HepG2 (cell line): ENCODE measurements around the gene SLC1A4. TPM values are rescaled to one million over a fixed set of nuclear protein-coding genes. Genes with fewer than 3 reads are reported as not detected.

Experiments used
- BCL6 ChIP-seq: IDR thresholded peaks from 2 replicates; pipeline ENCODE4 v1.6.1; 2016; ENCODE audit warnings: missing genetic modification reagents, missing compliant biosample characterization
- DPF2 ChIP-seq: sonication (generic); formaldehyde crosslinking; IDR thresholded peaks from 2 replicates; pipeline ENCODE4 v1.4.0; 2020; ENCODE audit warnings: mild to moderate bottlenecking, low read depth, missing genetic modification reagents, borderline replicate concordance
- HHEX ChIP-seq: IDR thresholded peaks from 2 replicates; pipeline ENCODE4 v1.6.1; 2016; ENCODE audit warnings: control low read depth
- HOXA3 ChIP-seq: sonication (generic); formaldehyde crosslinking; IDR thresholded peaks from 2 replicates; pipeline ENCODE4 v1.5.0; 2020; ENCODE audit warnings: missing genetic modification reagents
- KLF16 ChIP-seq, 2 experiments: sonication (generic) in 1 of 2; formaldehyde crosslinking in 1 of 2; IDR thresholded peaks; 2 replicates each; pipeline versions ENCODE4 v1.6.1 to v1.8.0; 2016 to 2023; ENCODE audit warnings: missing genetic modification reagents in 2 of 2, missing compliant biosample characterization in 1 of 2
- MXD4 ChIP-seq: IDR thresholded peaks from 2 replicates; pipeline ENCODE4 v1.6.1; 2016; ENCODE audit warnings: mild to moderate bottlenecking, missing biosample characterization, missing genetic modification reagents
- RCOR2 ChIP-seq: IDR thresholded peaks from 2 replicates; pipeline ENCODE4 v1.6.1; 2016; ENCODE audit warnings: missing biosample characterization, missing genetic modification reagents
- RFX1 ChIP-seq: fragments of 450-650 bp; IDR thresholded peaks from 2 replicates; pipeline ENCODE4 v1.6.1; 2017
- SOX6 ChIP-seq, 2 experiments: fragments of 450-650 bp in 1 of 2; sonication (generic) in 1 of 2; formaldehyde crosslinking in 1 of 2; IDR thresholded peaks; 2 replicates each; pipeline versions ENCODE4 v1.4.0 to v1.6.1; 2017 to 2020; ENCODE audit warnings: antibody characterized with exemption in 1 of 2, mild to moderate bottlenecking in 1 of 2, missing genetic modification reagents in 1 of 2
- STAT5B ChIP-seq: sonication (generic); formaldehyde crosslinking; IDR thresholded peaks from 2 replicates; pipeline ENCODE4 v1.4.0; 2020; ENCODE audit warnings: missing genetic modification reagents
- ZNF331 ChIP-seq: sonication (generic); formaldehyde crosslinking; IDR thresholded peaks from 2 replicates; pipeline ENCODE4 v1.4.0; 2020; ENCODE audit warnings: missing genetic modification reagents
- ZNF564 ChIP-seq: sonication (generic); formaldehyde crosslinking; IDR thresholded peaks from 2 replicates; pipeline ENCODE4 v1.8.1; 2023; ENCODE audit warnings: mild to moderate bottlenecking, missing genetic modification reagents
- ZNF761 ChIP-seq: sonication (generic); formaldehyde crosslinking; conservative IDR thresholded peaks from 2 replicates; pipeline ENCODE4 v1.4.0; 2020; ENCODE audit warnings: mild to moderate bottlenecking, missing genetic modification reagents
- polyA plus RNA-seq, 8 experiments: library from polyadenylated mRNA; depleted of rRNA in 3 of 8; stranded (reverse) in 7 of 8; unstranded in 1 of 8; fragments of >200 nt; fragmentation: Illumina TruSeq in 4 of 8; extraction: Trizol in 4 of 8; gene quantifications; 2 replicates each; pipeline versions ENCODE4 v1.2.1 to v1.2.3, GENCODE V29; 2011 to 2016; ENCODE audit warnings: low read depth in 4 of 8, missing spikeins in 1 of 8, mixed read lengths in 1 of 8; ENCODE audit not compliant: insufficient read depth in 1 of 8
- total RNA-seq, 5 experiments: library from RNA; depleted of rRNA; stranded (reverse); fragments of >200 nt; fragmentation: Illumina TruSeq; extraction: Trizol; gene quantifications; 2 replicates each; pipeline ENCODE4 v1.2.3, GENCODE V29; 2016; ENCODE audit warnings: low read depth in 1 of 5
- TF ChIP-seq, protein P1 (sequence below): sonication (generic); formaldehyde crosslinking; IDR thresholded peaks from 2 replicates; pipeline ENCODE4 v1.4.0; 2020; ENCODE audit warnings: missing genetic modification reagents, mild to moderate bottlenecking, borderline replicate concordance
- TF ChIP-seq, protein P2 (sequence below): sonication (generic); formaldehyde crosslinking; IDR thresholded peaks from 2 replicates; pipeline ENCODE4 v1.5.1; 2020; ENCODE audit warnings: missing genetic modification reagents, mild to moderate bottlenecking, borderline replicate concordance
- TF ChIP-seq, protein P3 (sequence below): sonication (generic); formaldehyde crosslinking; IDR thresholded peaks from 2 replicates; pipeline ENCODE4 v1.9.0; 2021; ENCODE audit warnings: missing genetic modification reagents, borderline replicate concordance
- TF ChIP-seq, protein P4 (sequence below): sonication (generic); formaldehyde crosslinking; IDR thresholded peaks from 2 replicates; pipeline ENCODE4 v1.4.0; 2020; ENCODE audit warnings: missing genetic modification reagents
- TF ChIP-seq, protein P5 (sequence below): sonication (generic); formaldehyde crosslinking; IDR thresholded peaks from 2 replicates; pipeline ENCODE4 v1.5.0; 2020; ENCODE audit warnings: missing genetic modification reagents, mild to moderate bottlenecking, borderline replicate concordance

Gene SLC1A4
- total and polyA plus RNA-seq, 2 of the 13 experiments (the other 11 are each of a cell fraction or from before 2014, with no cell fraction given) = 21.0 to 39.6 TPM

DNA sequence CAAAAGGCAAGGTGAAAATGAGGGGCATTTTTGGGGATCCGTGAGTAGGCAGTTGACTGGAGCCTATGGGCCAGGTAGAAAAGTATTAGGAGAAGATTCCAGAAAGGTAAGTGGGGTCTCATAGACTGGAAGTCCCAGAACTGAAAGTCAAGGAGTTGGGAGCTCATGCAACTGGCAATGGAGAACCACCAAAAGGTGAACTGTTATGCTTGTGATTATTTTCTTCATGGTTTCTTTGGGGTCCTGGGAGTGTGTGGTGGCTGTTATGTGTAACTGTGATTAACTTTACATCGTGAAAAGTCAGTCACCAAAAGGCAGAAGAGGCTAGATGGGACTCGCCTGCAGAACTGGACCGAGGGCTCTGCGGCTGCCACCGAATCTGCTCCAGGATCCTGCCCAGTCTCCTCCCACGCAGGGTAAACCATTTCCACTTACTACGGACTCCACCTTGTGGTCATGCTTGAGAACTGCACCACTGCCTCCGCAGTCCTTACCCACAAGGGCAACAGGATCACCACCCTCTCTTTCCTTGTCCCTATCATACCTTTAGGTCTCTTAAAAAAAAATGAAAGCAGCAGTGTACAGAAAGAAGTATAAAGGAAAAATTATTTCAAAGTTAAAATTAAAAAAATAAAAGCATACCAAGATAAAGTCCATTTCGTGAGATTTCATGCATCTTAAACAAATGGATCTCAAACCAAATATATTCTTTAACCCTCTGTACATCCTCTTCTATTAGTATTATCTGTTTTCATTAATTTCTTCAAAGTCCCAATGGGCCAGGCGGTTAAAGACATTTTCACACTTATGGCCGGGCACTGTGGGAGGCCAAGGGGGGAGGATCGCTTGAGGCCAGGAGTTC lies 51.4 kb downstream of the SLC1A4 start (continued):
- peak; percentile 49; the same call in 1 of the 2 replicates for TF ChIP-seq HOXA3 (CRISPR knock-in tag)
- TF ChIP-seq, protein P1, sequence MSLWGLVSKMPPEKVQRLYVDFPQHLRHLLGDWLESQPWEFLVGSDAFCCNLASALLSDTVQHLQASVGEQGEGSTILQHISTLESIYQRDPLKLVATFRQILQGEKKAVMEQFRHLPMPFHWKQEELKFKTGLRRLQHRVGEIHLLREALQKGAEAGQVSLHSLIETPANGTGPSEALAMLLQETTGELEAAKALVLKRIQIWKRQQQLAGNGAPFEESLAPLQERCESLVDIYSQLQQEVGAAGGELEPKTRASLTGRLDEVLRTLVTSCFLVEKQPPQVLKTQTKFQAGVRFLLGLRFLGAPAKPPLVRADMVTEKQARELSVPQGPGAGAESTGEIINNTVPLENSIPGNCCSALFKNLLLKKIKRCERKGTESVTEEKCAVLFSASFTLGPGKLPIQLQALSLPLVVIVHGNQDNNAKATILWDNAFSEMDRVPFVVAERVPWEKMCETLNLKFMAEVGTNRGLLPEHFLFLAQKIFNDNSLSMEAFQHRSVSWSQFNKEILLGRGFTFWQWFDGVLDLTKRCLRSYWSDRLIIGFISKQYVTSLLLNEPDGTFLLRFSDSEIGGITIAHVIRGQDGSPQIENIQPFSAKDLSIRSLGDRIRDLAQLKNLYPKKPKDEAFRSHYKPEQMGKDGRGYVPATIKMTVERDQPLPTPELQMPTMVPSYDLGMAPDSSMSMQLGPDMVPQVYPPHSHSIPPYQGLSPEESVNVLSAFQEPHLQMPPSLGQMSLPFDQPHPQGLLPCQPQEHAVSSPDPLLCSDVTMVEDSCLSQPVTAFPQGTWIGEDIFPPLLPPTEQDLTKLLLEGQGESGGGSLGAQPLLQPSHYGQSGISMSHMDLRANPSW = no peak
- TF ChIP-seq MXD4 (CRISPR knock-in tag) = peak; percentile 52; the same call in 1 of the 2 replicates
- no peak for TF ChIP-seq STAT5B (CRISPR knock-in tag)
- TF ChIP-seq RFX1 = no peak
- no peak for TF ChIP-seq ZNF564 (CRISPR knock-in tag)
- 0 out of 2 replicates have a peak, but pooled peaks have one; percentile 29 for TF ChIP-seq BCL6 (CRISPR knock-in tag)
- TF ChIP-seq, protein P2, sequence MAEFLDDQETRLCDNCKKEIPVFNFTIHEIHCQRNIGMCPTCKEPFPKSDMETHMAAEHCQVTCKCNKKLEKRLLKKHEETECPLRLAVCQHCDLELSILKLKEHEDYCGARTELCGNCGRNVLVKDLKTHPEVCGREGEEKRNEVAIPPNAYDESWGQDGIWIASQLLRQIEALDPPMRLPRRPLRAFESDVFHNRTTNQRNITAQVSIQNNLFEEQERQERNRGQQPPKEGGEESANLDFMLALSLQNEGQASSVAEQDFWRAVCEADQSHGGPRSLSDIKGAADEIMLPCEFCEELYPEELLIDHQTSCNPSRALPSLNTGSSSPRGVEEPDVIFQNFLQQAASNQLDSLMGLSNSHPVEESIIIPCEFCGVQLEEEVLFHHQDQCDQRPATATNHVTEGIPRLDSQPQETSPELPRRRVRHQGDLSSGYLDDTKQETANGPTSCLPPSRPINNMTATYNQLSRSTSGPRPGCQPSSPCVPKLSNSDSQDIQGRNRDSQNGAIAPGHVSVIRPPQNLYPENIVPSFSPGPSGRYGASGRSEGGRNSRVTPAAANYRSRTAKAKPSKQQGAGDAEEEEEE = 0 out of 2 replicates have a peak, but pooled peaks have one; percentile 36
- TF ChIP-seq, protein P3, sequence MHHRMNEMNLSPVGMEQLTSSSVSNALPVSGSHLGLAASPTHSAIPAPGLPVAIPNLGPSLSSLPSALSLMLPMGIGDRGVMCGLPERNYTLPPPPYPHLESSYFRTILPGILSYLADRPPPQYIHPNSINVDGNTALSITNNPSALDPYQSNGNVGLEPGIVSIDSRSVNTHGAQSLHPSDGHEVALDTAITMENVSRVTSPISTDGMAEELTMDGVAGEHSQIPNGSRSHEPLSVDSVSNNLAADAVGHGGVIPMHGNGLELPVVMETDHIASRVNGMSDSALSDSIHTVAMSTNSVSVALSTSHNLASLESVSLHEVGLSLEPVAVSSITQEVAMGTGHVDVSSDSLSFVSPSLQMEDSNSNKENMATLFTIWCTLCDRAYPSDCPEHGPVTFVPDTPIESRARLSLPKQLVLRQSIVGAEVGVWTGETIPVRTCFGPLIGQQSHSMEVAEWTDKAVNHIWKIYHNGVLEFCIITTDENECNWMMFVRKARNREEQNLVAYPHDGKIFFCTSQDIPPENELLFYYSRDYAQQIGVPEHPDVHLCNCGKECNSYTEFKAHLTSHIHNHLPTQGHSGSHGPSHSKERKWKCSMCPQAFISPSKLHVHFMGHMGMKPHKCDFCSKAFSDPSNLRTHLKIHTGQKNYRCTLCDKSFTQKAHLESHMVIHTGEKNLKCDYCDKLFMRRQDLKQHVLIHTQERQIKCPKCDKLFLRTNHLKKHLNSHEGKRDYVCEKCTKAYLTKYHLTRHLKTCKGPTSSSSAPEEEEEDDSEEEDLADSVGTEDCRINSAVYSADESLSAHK (CRISPR knock-in tag) = no peak
- TF ChIP-seq ZNF761 (CRISPR knock-in tag) = no peak
- TF ChIP-seq KLF16 (CRISPR knock-in tag; IDR thresholded peaks at IDR 0.05) = peak in 1 of 2 experiments; percentile 78; a peak in 2 of 4 replicates
- TF ChIP-seq RCOR2 (CRISPR knock-in tag) = no peak
- TF ChIP-seq HHEX (CRISPR knock-in tag) = no peak
- TF ChIP-seq, protein P4, sequence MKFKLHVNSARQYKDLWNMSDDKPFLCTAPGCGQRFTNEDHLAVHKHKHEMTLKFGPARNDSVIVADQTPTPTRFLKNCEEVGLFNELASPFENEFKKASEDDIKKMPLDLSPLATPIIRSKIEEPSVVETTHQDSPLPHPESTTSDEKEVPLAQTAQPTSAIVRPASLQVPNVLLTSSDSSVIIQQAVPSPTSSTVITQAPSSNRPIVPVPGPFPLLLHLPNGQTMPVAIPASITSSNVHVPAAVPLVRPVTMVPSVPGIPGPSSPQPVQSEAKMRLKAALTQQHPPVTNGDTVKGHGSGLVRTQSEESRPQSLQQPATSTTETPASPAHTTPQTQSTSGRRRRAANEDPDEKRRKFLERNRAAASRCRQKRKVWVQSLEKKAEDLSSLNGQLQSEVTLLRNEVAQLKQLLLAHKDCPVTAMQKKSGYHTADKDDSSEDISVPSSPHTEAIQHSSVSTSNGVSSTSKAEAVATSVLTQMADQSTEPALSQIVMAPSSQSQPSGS = peak; percentile 68
- TF ChIP-seq DPF2 (CRISPR knock-in tag) = no peak
- peak; percentile 54; the same call in 1 of the 2 replicates for TF ChIP-seq ZNF331 (CRISPR knock-in tag)
- TF ChIP-seq, protein P5, sequence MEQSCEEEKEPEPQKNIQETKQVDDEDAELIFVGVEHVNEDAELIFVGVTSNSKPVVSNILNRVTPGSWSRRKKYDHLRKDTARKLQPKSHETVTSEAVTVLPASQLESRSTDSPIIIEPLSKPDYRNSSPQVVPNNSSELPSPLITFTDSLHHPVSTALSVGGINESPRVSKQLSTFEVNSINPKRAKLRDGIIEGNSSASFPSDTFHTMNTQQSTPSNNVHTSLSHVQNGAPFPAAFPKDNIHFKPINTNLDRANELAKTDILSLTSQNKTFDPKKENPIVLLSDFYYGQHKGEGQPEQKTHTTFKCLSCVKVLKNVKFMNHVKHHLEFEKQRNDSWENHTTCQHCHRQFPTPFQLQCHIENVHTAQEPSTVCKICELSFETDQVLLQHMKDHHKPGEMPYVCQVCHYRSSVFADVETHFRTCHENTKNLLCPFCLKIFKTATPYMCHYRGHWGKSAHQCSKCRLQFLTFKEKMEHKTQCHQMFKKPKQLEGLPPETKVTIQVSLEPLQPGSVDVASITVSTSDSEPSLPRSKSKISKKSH = 0 out of 2 replicates have a peak, but pooled peaks have one; percentile 37
- TF ChIP-seq SOX6 (IDR thresholded peaks at IDR 0.05) = no peak
- TF ChIP-seq SOX6 (CRISPR knock-in tag; IDR thresholded peaks at IDR 0.05) = peak; percentile 34; the same call in 1 of the 2 replicates
